HG03196 (cell line): Measurements from ENCODE around the gene GRID2.

Source experiments
- ATAC-seq: cut with Tn5 transposase; IDR thresholded peaks from one replicate; pipeline ENCODE4 v1.9.1; 2021; ENCODE audit not compliant: unreplicated experiment

Gene GRID2

DNA sequence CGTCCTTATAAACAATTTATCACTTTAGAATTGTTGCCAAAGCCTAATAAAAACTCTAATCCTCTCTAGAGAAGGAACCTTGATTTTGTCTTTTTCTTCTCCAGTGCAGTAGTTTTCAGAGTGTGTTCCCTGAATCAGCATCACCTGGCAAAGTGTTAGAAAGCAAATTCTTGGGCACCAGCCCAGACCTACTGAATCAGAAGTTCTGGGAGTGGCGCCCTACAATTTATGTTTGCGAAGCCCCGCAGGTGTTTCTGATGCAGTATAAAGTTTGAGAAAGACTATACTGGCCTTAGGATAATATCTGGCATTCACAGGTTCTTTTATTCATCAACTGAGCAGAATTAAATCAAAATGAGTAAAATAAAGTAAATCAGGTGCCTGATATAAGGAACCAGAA lies 879.0 kb downstream of the GRID2 start:
- no peak for ATAC-seq

- no peak for ATAC-seq
These were observed 879.8 kb downstream of the GRID2 start for GRCh38 chr4:93183576-93183975.

GRCh38 chr4:93184053-93184452 lies 880.3 kb downstream of the GRID2 start:
- ATAC-seq = no peak

- ATAC-seq = no peak
These were observed 883.1 kb downstream of the GRID2 start for GRCh38 chr4:93186846-93187245.

DNA sequence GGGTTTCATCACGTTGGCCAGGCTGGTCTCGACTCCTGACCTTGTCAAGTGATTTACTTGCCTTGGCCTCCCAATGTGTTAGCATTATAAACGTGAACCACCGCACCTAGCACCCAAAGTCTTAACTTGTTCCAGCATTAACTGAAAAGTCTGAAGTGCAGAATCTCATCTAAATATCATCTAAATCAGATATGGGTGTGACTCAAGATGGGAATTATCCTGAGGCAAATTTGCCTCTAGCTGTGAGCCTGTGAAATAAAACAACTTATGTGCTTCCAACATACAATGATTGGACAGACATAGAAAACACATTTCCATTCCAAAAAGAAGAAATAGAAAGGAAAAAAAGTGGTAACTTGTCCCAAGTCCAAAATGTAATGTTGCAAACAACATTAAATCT lies 883.7 kb downstream of the GRID2 start:
- no peak for ATAC-seq

DNA sequence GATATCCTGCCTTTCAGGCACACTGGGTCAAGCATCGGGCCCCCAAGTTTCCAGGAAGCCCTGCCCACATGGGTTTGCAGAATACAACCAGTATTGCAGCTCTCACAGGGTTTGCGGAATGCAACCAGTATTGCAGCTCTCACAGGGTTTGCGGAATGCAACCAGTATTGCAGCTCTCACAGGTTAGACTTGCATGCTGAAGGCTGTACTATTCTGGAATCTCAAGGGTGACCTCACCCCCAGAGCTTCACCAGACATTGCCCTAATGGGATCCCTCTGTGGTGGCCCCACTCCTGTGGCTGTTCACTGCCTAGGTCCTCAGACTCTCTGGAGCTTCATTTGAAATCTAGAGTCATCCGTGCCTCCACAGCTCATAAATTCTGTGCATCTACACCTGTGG lies 884.1 kb downstream of the GRID2 start:
- no peak for ATAC-seq

DNA sequence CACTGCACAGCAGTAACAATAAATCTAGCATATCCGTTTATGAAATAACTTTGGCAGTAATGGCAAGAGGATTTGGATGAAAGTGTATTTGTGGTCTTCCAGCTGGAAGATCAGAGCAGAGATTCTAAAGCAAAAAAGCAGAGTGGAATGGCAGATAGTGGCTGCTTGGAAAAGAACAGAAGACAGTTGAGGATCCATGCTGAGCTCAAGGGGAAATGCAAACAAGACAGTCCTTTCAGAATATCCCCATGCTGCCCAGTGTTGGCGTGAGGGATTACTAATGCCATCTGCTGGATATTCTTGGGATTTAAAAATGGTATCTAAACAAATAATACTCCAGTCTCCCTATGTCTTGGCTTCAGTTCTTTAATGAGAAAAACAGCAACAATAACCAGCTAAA lies 895.7 kb downstream of the GRID2 start:
- no peak for ATAC-seq

DNA sequence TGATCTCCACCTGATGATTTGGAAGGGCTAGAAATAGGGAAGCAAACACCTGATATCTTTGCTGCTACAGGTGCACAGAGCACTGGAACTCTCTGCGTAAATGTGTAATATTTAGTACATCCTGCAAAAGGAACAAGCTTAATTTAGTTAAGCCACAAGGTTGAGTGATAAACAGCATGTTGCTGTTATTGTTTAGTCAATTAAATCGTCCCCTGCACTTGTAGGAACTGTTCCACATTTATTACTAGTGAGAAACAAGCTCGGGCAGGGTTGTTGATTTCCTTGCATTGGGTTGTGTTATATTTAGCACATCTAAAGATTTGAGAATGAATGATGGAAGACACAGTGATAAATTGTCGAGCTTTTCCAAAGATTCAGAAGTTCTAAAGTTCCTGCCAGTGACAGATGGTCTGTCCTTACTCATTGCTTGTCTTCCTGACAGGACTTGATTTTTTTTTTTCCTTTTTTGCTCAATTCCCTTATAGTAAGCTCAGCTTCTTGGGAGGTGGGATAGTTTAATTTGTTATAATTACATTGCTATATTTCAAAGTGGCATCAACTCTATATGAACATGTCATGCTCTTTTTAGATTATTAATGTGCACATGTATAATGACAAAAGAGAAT lies 897.8 kb downstream of the GRID2 start:
- no peak for ATAC-seq

GRCh38 chr4:93203708-93204107 lies 899.9 kb downstream of the GRID2 start:
- ATAC-seq = no peak

DNA sequence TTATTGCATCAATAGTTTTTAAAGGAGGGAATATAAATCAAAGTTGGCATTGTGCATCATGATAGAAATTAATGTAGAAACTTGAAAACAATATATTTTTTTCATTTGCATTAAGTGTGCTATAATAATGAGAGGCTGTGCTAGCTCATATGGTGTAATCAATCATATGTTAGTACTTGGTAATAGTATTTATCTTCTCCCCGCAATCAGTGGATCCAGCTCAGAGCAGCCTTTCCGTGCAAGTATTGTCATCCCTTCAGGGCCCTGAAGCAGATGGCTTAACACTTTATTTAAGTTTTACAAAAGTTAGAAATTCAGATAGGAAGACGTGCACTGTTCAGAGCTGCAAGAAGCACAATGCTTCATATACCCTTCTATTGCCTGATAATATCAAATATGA lies 908.5 kb downstream of the GRID2 start:
- ATAC-seq = no peak

- ATAC-seq = no peak
These were observed 912.9 kb downstream of the GRID2 start for GRCh38 chr4:93216646-93217045.

GRCh38 chr4:93217431-93217830 lies 913.7 kb downstream of the GRID2 start:
- no peak for ATAC-seq

- no peak for ATAC-seq
These were observed 918.0 kb downstream of the GRID2 start for GRCh38 chr4:93221771-93222170.

DNA sequence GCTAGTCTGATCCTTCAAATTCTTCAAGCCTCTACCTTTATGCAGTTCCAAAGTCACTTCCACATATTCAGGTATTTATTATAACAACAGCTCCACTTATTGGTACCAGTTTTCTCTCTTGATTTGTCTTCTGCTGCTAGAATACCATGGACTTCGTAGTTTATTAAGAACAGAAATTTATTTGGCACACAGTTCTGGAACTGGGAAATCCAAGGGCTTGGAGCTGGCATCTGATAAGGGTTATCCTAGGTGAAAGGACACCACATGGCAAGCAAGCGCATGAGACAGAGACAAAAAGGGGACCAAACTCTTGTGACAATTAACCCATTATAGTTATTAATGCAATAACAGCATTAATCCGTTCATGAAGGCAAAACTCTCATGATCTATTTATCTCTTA lies 924.3 kb downstream of the GRID2 start:
- ATAC-seq = no peak

GRCh38 chr4:93232883-93233282 lies 929.1 kb downstream of the GRID2 start:
- no peak for ATAC-seq

DNA sequence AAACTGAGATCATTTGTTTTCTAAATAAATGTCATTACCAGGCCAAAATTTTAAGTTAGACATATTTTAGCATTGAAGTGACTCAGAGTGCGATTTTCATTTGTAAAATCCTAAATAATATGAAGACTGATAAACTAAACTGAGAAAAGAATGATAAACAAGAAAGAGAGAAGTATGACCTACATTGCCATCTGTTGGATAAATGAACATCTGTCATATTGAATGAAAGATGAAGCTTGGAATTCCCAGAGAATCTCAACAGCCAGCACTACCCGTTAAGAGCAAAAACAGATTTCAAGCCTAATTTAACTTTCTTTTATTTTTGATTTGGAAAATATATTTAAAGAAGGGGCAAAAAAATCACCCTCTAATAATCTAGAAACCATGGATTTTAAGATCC lies 933.8 kb downstream of the GRID2 start:
- no peak for ATAC-seq

DNA sequence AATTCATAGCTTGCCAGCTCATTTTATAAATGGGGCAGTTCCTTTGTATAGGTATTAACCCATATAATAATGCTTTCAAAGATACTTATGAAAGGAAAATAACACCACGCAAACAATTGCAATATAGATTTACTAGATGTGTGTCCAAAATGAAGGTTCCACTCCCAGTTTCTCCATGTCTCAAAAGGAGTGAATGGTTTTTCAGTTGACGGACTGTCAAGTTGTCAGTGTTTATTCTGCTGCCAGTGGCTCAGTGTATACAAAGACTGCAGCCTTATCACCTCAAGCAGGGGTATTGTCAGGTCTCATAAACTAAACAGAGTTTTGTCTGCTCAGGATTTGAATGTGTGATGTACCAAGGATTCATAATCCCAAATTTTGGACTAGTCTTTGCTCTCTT lies 939.5 kb downstream of the GRID2 start:
- ATAC-seq = no peak

GRCh38 chr4:93261207-93261606 lies 957.4 kb downstream of the GRID2 start:
- ATAC-seq = no peak

GRCh38 chr4:93263166-93263565 lies 959.4 kb downstream of the GRID2 start:
- no peak for ATAC-seq

GRCh38 chr4:93267747-93268146 lies 964.0 kb downstream of the GRID2 start:
- ATAC-seq = no peak

DNA sequence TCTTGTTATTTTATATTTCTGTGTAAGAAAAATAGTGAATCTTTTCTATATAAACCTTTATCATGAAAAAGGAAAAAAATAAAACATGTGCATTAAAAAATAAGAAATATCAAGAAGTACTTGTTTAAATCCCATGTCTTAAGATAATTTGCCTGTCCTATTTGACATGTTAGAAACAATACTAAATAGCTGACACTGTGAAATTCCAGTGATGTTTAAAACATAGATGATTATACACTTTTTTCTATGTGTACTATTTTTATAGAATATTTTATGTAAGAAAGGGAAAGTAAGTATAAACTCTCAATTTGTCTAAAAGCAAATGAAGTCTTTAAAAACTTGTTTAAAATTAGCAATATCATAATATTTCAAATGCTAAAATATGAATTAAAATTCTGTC lies 981.6 kb downstream of the GRID2 start:
- ATAC-seq = no peak

DNA sequence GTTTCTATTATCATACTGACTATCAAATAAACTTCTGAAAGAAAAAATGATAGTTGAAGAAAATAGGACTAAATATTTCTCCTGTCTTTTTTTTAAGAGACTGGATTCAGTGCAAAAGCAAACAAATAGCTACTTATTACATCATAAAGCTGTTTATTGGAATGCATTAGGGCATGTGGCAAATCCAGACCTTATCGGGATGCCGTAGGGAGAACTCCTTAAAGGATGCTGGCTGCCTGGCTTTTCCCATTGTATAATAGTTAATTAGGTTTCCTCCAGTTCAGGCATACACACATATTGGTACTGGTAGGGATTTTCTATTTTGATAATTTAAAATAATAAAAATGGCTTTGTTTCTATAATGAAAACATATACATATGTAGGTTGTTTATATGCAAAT lies 985.5 kb downstream of the GRID2 start:
- no peak for ATAC-seq

GRCh38 chr4:93289831-93290230 lies 986.1 kb downstream of the GRID2 start:
- ATAC-seq = no peak

- no peak for ATAC-seq
These were observed 995.4 kb downstream of the GRID2 start for GRCh38 chr4:93299118-93299517.
